HG03097 (cell line): ENCODE results near the gene PMM2.
A peak's percentile ranks its signal among the peaks of the same experiment; 100 is the strongest.

Source experiments
- ATAC-seq: cut with Tn5 transposase; IDR thresholded peaks from one replicate; pipeline ENCODE4 v1.9.1; 2021; ENCODE audit not compliant: unreplicated experiment, low FRiP score

Gene PMM2

GRCh38 chr16:8882041-8882617, 84.5 kb downstream of the PMM2 start, which contains the start of gene LITAFD:
LITAFD (plus strand) TSS chr16:8882351; CDS start chr16:8884356, 2,005 bp downstream.
- ATAC-seq: no peak

- no peak for ATAC-seq
Measured at GRCh38 chr16:8882725-8883377, 85.2 kb downstream of the PMM2 start.

- ATAC-seq: no peak
Measured at GRCh38 chr16:8885674-8886592, 88.3 kb downstream of the PMM2 start.

GRCh38 chr16:8886593-8887430, 89.2 kb downstream of the PMM2 start:
- no peak for ATAC-seq

GRCh38 chr16:8887431-8887765, 89.8 kb downstream of the PMM2 start:
- ATAC-seq: no peak

GRCh38 chr16:8887952-8888560, 90.4 kb downstream of the PMM2 start:
- no peak for ATAC-seq

- no peak for ATAC-seq
Measured at GRCh38 chr16:8888951-8889892, 91.6 kb downstream of the PMM2 start.

GRCh38 chr16:8889893-8890548, 92.4 kb downstream of the PMM2 start:
- ATAC-seq: no peak

- no peak for ATAC-seq
Measured at GRCh38 chr16:8890549-8890921, 92.9 kb downstream of the PMM2 start.

GRCh38 chr16:8892101-8892575, 94.5 kb downstream of the PMM2 start:
- ATAC-seq: peak; percentile 23

GRCh38 chr16:8893426-8893825, 95.8 kb downstream of the PMM2 start:
- ATAC-seq: no peak

- no peak for ATAC-seq
Measured at GRCh38 chr16:8893976-8894690, 96.5 kb downstream of the PMM2 start.

GRCh38 chr16:8894736-8895334, 97.2 kb downstream of the PMM2 start:
- no peak for ATAC-seq

GRCh38 chr16:8898660-8899318, 101.2 kb downstream of the PMM2 start:
- ATAC-seq: no peak
